ENCODE measurements around the gene NLRP5. TPM values are rescaled to one million over a fixed set of nuclear protein-coding genes. Genes with fewer than 3 reads are reported as not detected.

Gene NLRP5
- total RNA-seq (2022; extraction: Qiagen RNA extraction; ENCODE audit: low read depth) = not detected in 5 replicates

GRCh38 chr19:55986487-55986886, at the start of gene NLRP5:
TSS of gene NLRP5 (plus strand) at chr19:55986775.

GRCh38 chr19:55947532-55947931, 39.0 kb upstream of the NLRP5 start, which contains the start of gene NLRP8:
TSS of gene NLRP8 (plus strand) at chr19:55947832.

Other genes with a start within 250 kb of the NLRP5 start
- not detected in 5 replicates for gene NLRP9, start 248.4 kb upstream of the NLRP5 start, total RNA-seq (2022; extraction: Qiagen RNA extraction; ENCODE audit: low read depth)
- gene RFPL4A, start 227.7 kb upstream of the NLRP5 start, total RNA-seq (2022; extraction: Qiagen RNA extraction; ENCODE audit: low read depth) = 0.13 to 0.63 TPM (median 0.53 TPM) in 5 replicates
- 0.12 to 0.34 TPM (median 0.12 TPM) in 3 of 5 replicates, not detected in the others for gene RFPL4AL1, start 217.7 kb upstream of the NLRP5 start, total RNA-seq (2022; extraction: Qiagen RNA extraction; ENCODE audit: low read depth)
- 0.02 TPM in 1 of 5 replicates, not detected in the others for gene NLRP11, start 154.8 kb upstream of the NLRP5 start, total RNA-seq (2022; extraction: Qiagen RNA extraction; ENCODE audit: low read depth)
- gene NLRP4, start 150.2 kb upstream of the NLRP5 start, total RNA-seq (2022; extraction: Qiagen RNA extraction; ENCODE audit: low read depth) = not detected in 5 replicates
- not detected in 5 replicates for gene NLRP13, start 54.4 kb upstream of the NLRP5 start, total RNA-seq (2022; extraction: Qiagen RNA extraction; ENCODE audit: low read depth)
- not detected in 5 replicates for gene NLRP8, start 38.9 kb upstream of the NLRP5 start, total RNA-seq (2022; extraction: Qiagen RNA extraction; ENCODE audit: low read depth)
- 27.3 to 48.7 TPM (median 43.4 TPM) in 5 replicates for gene ZNF787, start 134.5 kb downstream of the NLRP5 start, total RNA-seq (2022; extraction: Qiagen RNA extraction; ENCODE audit: low read depth)
- 16.6 to 29.1 TPM (median 26.4 TPM) in 5 replicates for gene ZNF444, start 154.5 kb downstream of the NLRP5 start, total RNA-seq (2022; extraction: Qiagen RNA extraction; ENCODE audit: low read depth)
- gene GALP, start 189.2 kb downstream of the NLRP5 start, total RNA-seq (2022; extraction: Qiagen RNA extraction; ENCODE audit: low read depth) = not detected in 5 replicates
- 0.09 TPM in 1 of 5 replicates, not detected in the others for gene ZSCAN5B, start 211.0 kb downstream of the NLRP5 start, total RNA-seq (2022; extraction: Qiagen RNA extraction; ENCODE audit: low read depth)
- not detected in 5 replicates for gene ZSCAN5C, start 215.5 kb downstream of the NLRP5 start, total RNA-seq (2022; extraction: Qiagen RNA extraction; ENCODE audit: low read depth)

Measured in A549 treated with DMSO at 1 μM for 4 hours (cell line).